GM15510 (cell line): ENCODE results near the gene MYBPHL.

Experiments used
- POLR2A ChIP-seq: IDR thresholded peaks from 3 replicates; pipeline ENCODE4 v1.6.1; 2011; ENCODE audit warnings: borderline replicate concordance; ENCODE audit not compliant: insufficient read length; ENCODE audit errors: extremely low read depth

Gene MYBPHL

GRCh38 chr1:109246141-109246551 is 60.7 kb downstream of the MYBPHL start:
- no peak for TF ChIP-seq POLR2A

GRCh38 chr1:109243860-109244552 is 62.8 kb downstream of the MYBPHL start:
- no peak for TF ChIP-seq POLR2A

GRCh38 chr1:109243221-109243620 is 63.6 kb downstream of the MYBPHL start:
- TF ChIP-seq POLR2A, result no peak

- no peak for TF ChIP-seq POLR2A
Observed at GRCh38 chr1:109242387-109242786, 64.4 kb downstream of the MYBPHL start.
